PC-3 (cell line): Measurements from ENCODE around the gene PSMD5. TPM values are rescaled to one million over a fixed set of nuclear protein-coding genes. Genes with fewer than 3 reads are reported as not detected.

Experiments used
- ATAC-seq: fragments of 200-7000 bp; cut with Tn5 transposase; 2 replicates; pipeline ENCODE4 v1.9.1; 2020; ENCODE audit warnings: mild to moderate bottlenecking, moderate library complexity
- BruUV-seq: library from RNA; stranded (reverse); fragments of 400-500 nt; replicated peaks from 2 replicates; lab custom pipeline; 2021; lab: Mats Ljungman, UMichigan
- CTCF ChIA-PET: fragments of 300-600 bp; sonication (Branson Sonifier 250); formaldehyde crosslinking; loops from one replicate; lab custom pipeline; 2022; ENCODE audit warnings: antibody characterized with exemption; lab: Charles Lee
- POLR2A ChIA-PET: fragments of 300-600 bp; sonication (Branson Sonifier 250); formaldehyde crosslinking; loops from one replicate; lab custom pipeline; 2022; ENCODE audit warnings: antibody characterized with exemption; ENCODE audit not compliant: unreplicated experiment; lab: Charles Lee
- DNase-seq: peaks from one replicate; pipeline ENCODE4 v3.0.0-alpha.2; 2015
- H2AFZ ChIP-seq: fragments of 300-600 bp; sonication (generic); 2 replicates; pipeline ENCODE4 v1.6.0; 2016; ENCODE audit warnings: antibody characterized with exemption, low read length
- H3F3A ChIP-seq: fragments of 300-600 bp; sonication (generic); one replicate; pipeline ENCODE4 v1.6.0; 2017; ENCODE audit warnings: antibody characterized with exemption, low read length, control low read depth, mild to moderate bottlenecking; ENCODE audit not compliant: unreplicated experiment
- H3K27ac ChIP-seq: fragments of 300-600 bp; sonication (generic); 2 replicates; pipeline ENCODE4 v1.5.1; 2016; ENCODE audit warnings: mild to moderate bottlenecking, low read length
- H3K27me3 ChIP-seq: fragments of 300-600 bp; sonication (generic); 2 replicates; pipeline ENCODE4 v1.6.1; 2016; ENCODE audit warnings: low read length, mixed read lengths
- H3K36me3 ChIP-seq: fragments of 300-600 bp; sonication (generic); 2 replicates; pipeline ENCODE4 v1.6.1; 2016; ENCODE audit warnings: low read depth, mixed run types, low read length, mixed read lengths
- H3K4me1 ChIP-seq: fragments of 300-600 bp; sonication (generic); 2 replicates; pipeline ENCODE4 v1.5.1; 2016; ENCODE audit warnings: low read length; ENCODE audit not compliant: insufficient read depth
- H3K4me2 ChIP-seq: fragments of 300-600 bp; sonication (generic); 2 replicates; pipeline ENCODE4 v1.6.0; 2016; ENCODE audit warnings: low read length
- H3K4me3 ChIP-seq: fragments of 300-600 bp; sonication (generic); 2 replicates; pipeline ENCODE4 v1.5.1; 2016; ENCODE audit warnings: mild to moderate bottlenecking, low read length, mixed read lengths
- H3K79me2 ChIP-seq: fragments of 300-600 bp; sonication (generic); 2 replicates; pipeline ENCODE4 v1.6.1; 2017; ENCODE audit warnings: low read length, mixed read lengths
- H3K9ac ChIP-seq: fragments of 300-600 bp; sonication (generic); 2 replicates; pipeline ENCODE4 v1.6.0; 2016; ENCODE audit warnings: mild to moderate bottlenecking, low read length
- H3K9me2 ChIP-seq: fragments of 300-600 bp; sonication (generic); replicated peaks from 2 replicates; pipeline ENCODE4 v1.6.1; 2016; ENCODE audit warnings: mixed run types, low read length, mixed read lengths
- H3K9me3 ChIP-seq: fragments of 300-600 bp; sonication (generic); 2 replicates; pipeline ENCODE4 v1.6.1; 2016; ENCODE audit warnings: low read length, mixed read lengths
- H4K20me1 ChIP-seq: fragments of 300-600 bp; sonication (generic); 2 replicates; pipeline ENCODE4 v1.6.1; 2016; ENCODE audit warnings: low read length, mixed read lengths
- CTCF ChIP-seq: fragments of 300-600 bp; sonication (generic); conservative IDR thresholded peaks from 2 replicates; pipeline ENCODE4 v1.5.1; 2017; ENCODE audit warnings: antibody characterized with exemption, low read depth, mild to moderate bottlenecking, low read length
- EZH2 ChIP-seq: fragments of 300-600 bp; sonication (generic); IDR thresholded peaks from one replicate; pipeline ENCODE4 v1.6.1; 2017; ENCODE audit warnings: antibody characterized with exemption, mild to moderate bottlenecking, low read length; ENCODE audit not compliant: unreplicated experiment
- EZH2phosphoT487 ChIP-seq: fragments of 300-600 bp; sonication (generic); IDR thresholded peaks from 2 replicates; pipeline ENCODE4 v1.6.1; 2018; ENCODE audit warnings: mild to moderate bottlenecking, antibody characterized with exemption, low read length, borderline replicate concordance
- intact Hi-C: fragments of 100-400 bp; cut with micrococcal nuclease; formaldehyde crosslinking; loops from 2 replicates; pipeline ENCODE4 v1.9.0; 2023
- total RNA-seq: library from RNA; depleted of rRNA; stranded (reverse); fragments of >200 nt; gene quantifications from 2 replicates; pipeline ENCODE4 v1.2.3, GENCODE V29; 2014

PSMD5 gene
- total RNA-seq, 1 experiment from 2014 or later, result 23.4 TPM

- H3K4me3 ChIP-seq, result no peak overlapping the region
- intact Hi-C loops, result no loop called here
- no peak for TF ChIP-seq EZH2
- TF ChIP-seq CTCF, result no peak
- no peaks in the 10 kb centered on the region for H3K4me1 ChIP-seq
- BruUV-seq, result no TSS peak
- H3K79me2 ChIP-seq, result no peaks in the 10 kb centered on the region
- H3F3A ChIP-seq, result no peaks in the 10 kb centered on the region
- no peak overlapping the region for H3K4me2 ChIP-seq
- DNase-seq (no peak), ATAC-seq (no peak)
- no peaks in the 10 kb centered on the region for H4K20me1 ChIP-seq
- H3K9me3 ChIP-seq, result no peaks in the 10 kb centered on the region
- CTCF ChIA-PET, result interaction anchor here (0.6 kb wide), 1 partner anchor 145 kb away, joined by 7 read pairs; no protein-coding TSS in a partner anchor
- no peak overlapping the region for H2AFZ ChIP-seq
- H3K27ac ChIP-seq, result no peak overlapping the region
- no peaks in the 10 kb centered on the region for H3K36me3 ChIP-seq
- POLR2A ChIA-PET, result no interaction called here
- H3K9ac ChIP-seq, result no peak overlapping the region
- H3K27me3 ChIP-seq, result no peaks in the 10 kb centered on the region
- no peaks in the 10 kb centered on the region for H3K9me2 ChIP-seq
These were observed 8.7 kb upstream of the PSMD5 start for GRCh38 chr9:120851449-120851848.

- H3K4me3 ChIP-seq, result no peak overlapping the region
- no peaks in the 10 kb centered on the region for H3K36me3 ChIP-seq
- no peaks in the 10 kb centered on the region for H3K9me2 ChIP-seq
- intact Hi-C loops, result no loop called here
- TF ChIP-seq CTCF (no peak), EZH2phosphoT487 (no peak), EZH2 (no peak)
- H2AFZ ChIP-seq, result no peak overlapping the region
- no peak overlapping the region for H3K9ac ChIP-seq
- H4K20me1 ChIP-seq, result no peaks in the 10 kb centered on the region
- no peak overlapping the region for H3K4me2 ChIP-seq
- no peak for DNase-seq
- ATAC-seq, result no peak
- no peak overlapping the region for H3K27ac ChIP-seq
- CTCF ChIA-PET, result no interaction called here
- no peaks in the 10 kb centered on the region for H3F3A ChIP-seq
- no peaks in the 10 kb centered on the region for H3K27me3 ChIP-seq
- no peaks in the 10 kb centered on the region for H3K4me1 ChIP-seq
- BruUV-seq, result no TSS peak
- H3K9me3 ChIP-seq, result no peaks in the 10 kb centered on the region
- no peaks in the 10 kb centered on the region for H3K79me2 ChIP-seq
- POLR2A ChIA-PET, result no interaction called here
These were observed 7.6 kb upstream of the PSMD5 start for GRCh38 chr9:120850315-120850714.

- H3F3A ChIP-seq, result no peaks in the 10 kb centered on the region
- no peaks in the 10 kb centered on the region for H3K9me2 ChIP-seq
- no peak overlapping the region for H2AFZ ChIP-seq
- no peak overlapping the region for H3K27ac ChIP-seq
- no peaks in the 10 kb centered on the region for H4K20me1 ChIP-seq
- no peak overlapping the region for H3K4me2 ChIP-seq
- H3K27me3 ChIP-seq, result no peaks in the 10 kb centered on the region
- DNase-seq, result no peak
- no peak overlapping the region for H3K4me3 ChIP-seq
- intact Hi-C loops, result no loop called here
- no peaks in the 10 kb centered on the region for H3K9me3 ChIP-seq
- CTCF ChIA-PET, result no interaction called here
- H3K4me1 ChIP-seq, result no peaks in the 10 kb centered on the region; the same call in 1 of the 2 replicates
- POLR2A ChIA-PET, result no interaction called here
- TF ChIP-seq EZH2 (no peak), CTCF (no peak), EZH2phosphoT487 (no peak)
- H3K9ac ChIP-seq, result no peak overlapping the region
- peaks cover 21% of the 10 kb centered on the region for H3K79me2 ChIP-seq
- no peak for ATAC-seq
- BruUV-seq, result no TSS peak
- no peaks in the 10 kb centered on the region for H3K36me3 ChIP-seq
These were observed 4.2 kb upstream of the PSMD5 start for GRCh38 chr9:120846906-120847305.
